Chondrocyte (in vitro differentiated cells): ENCODE results near the gene PDIA6. TPM values are rescaled to one million over a fixed set of nuclear protein-coding genes. Genes with fewer than 3 reads are reported as not detected.
"Not testable (repeated sequence)": the region's sequence is repeated elsewhere in the genome, so short reads cannot be mapped to it uniquely, and the experiment has no call there.

Experiments
- DNase-seq: peaks from one replicate; pipeline ENCODE4 v3.0.0; 2021; ENCODE audit warnings: mixed read lengths, low spot score
- H3K27ac Mint-ChIP-seq: one replicate; pipeline ENCODE4 v1.8.0; 2021; ENCODE audit warnings: mild to moderate bottlenecking, moderate library complexity, mixed read lengths; ENCODE audit not compliant: unreplicated experiment
- H3K27me3 Mint-ChIP-seq: 2 replicates; pipeline ENCODE4 v1.8.0; 2021; ENCODE audit warnings: low read depth, mixed read lengths
- H3K36me3 Mint-ChIP-seq: 2 replicates; pipeline ENCODE4 v1.8.0; 2021; ENCODE audit warnings: low read depth, mixed read lengths
- H3K4me1 Mint-ChIP-seq: 2 replicates; pipeline ENCODE4 v1.8.0; 2021; ENCODE audit warnings: low read depth, mild to moderate bottlenecking, mixed read lengths
- H3K4me3 Mint-ChIP-seq: one replicate; pipeline ENCODE4 v1.8.0; 2021; ENCODE audit warnings: mild to moderate bottlenecking, moderate library complexity, mixed read lengths; ENCODE audit not compliant: unreplicated experiment
- H3K9me3 Mint-ChIP-seq: 2 replicates; pipeline ENCODE4 v1.8.0; 2021; ENCODE audit warnings: low read depth, mixed read lengths
- total RNA-seq: library from RNA; stranded (reverse); gene quantifications from 3 replicates; pipeline ENCODE4 v1.2.1, GENCODE V29; 2021
- TF ChIP-seq, protein P1 (sequence below): fragments of 200-600 bp; sonication (generic); IDR thresholded peaks from 2 replicates; pipeline ENCODE4 v1.5.0; 2021; ENCODE audit warnings: antibody characterized with exemption, mild to moderate bottlenecking, moderate library complexity

The PDIA6 gene
- total RNA-seq, 1 donor from 2014 or later, result 198 TPM

DNA sequence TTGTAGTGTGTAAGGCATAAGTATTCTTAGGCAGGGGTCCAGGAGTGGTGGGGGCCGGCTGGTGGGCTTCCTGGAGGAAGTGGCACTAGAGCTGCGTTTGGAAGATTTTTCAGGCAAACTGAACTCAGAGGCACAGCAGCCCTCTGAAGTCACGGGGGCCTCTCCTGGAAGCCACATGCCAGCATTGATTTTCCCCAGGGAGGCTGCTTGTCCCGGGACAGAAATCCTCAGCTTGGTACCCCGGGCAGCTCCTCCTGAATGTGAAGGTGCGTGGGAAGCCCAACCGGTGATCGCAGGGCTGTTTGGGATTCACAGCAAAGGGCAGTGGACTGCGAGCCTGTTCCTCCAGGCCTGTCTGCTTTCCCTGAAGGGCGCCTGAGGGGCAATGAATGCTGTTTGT is 1.6 kb upstream of the PDIA6 start:
- TF ChIP-seq, protein P1, sequence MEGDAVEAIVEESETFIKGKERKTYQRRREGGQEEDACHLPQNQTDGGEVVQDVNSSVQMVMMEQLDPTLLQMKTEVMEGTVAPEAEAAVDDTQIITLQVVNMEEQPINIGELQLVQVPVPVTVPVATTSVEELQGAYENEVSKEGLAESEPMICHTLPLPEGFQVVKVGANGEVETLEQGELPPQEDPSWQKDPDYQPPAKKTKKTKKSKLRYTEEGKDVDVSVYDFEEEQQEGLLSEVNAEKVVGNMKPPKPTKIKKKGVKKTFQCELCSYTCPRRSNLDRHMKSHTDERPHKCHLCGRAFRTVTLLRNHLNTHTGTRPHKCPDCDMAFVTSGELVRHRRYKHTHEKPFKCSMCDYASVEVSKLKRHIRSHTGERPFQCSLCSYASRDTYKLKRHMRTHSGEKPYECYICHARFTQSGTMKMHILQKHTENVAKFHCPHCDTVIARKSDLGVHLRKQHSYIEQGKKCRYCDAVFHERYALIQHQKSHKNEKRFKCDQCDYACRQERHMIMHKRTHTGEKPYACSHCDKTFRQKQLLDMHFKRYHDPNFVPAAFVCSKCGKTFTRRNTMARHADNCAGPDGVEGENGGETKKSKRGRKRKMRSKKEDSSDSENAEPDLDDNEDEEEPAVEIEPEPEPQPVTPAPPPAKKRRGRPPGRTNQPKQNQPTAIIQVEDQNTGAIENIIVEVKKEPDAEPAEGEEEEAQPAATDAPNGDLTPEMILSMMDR, result no peak
- peak overlapping the region; percentile 32 for H3K4me3 Mint-ChIP-seq
- H3K4me1 Mint-ChIP-seq, result peaks cover 33% of the 10 kb centered on the region
- no peak for DNase-seq
- H3K27ac Mint-ChIP-seq, result peak overlapping the region; percentile 59
- no peaks in the 10 kb centered on the region for H3K9me3 Mint-ChIP-seq
- no peaks in the 10 kb centered on the region for H3K36me3 Mint-ChIP-seq
- no peaks in the 10 kb centered on the region for H3K27me3 Mint-ChIP-seq

DNA sequence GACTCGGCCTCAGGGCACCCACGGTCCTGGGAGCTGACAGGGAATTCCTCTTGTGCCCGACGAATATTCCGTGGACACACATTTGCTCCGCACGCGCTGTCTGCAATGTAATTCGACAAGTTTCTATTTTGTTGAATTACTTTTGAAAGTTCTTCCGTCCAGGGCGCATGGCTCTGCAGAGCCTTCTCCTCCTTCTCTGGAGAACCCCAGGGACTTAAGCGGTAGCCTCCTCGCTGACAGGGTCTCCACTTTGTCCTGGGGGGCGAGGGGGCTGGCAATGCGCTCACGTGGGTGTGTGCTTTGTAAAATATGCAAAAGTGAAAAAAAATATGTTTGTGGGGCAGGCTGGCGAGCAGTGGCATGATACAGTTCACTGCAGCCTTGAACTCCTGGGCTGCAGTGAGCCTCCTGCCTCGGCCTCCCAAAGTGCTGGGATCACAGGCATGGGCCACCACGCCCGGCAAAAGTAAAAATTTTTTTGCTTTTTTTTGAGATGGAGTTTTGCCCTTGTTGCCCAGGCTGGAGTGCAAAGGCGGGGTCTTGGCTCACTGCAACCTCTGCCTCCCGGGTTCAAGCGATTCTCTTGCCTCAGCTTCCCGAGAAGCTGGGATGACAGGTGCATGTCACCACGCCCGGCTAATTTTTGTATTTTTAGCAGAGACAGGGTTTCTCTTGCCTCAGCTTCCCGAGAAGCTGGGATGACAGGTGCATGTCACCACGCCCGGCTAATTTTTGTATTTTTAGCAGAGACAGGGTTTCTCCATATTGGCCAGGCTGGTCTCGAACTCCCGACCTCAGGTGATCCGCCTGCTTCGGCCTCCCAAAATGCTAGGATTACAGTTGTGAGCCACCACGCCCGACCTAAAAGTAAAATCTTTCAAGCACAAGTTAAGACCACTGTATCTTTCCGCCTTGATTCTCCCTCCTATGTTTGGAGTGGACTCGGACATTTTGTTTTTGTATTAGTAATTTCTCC is 866 bp upstream of the PDIA6 start:
- not testable (repeated sequence) for DNase-seq, H3K9me3 Mint-ChIP-seq, H3K27me3 Mint-ChIP-seq, H3K36me3 Mint-ChIP-seq
- Mint-ChIP-seq H3K4me1 (peaks cover 36% of the 10 kb centered on the region), H3K4me3 (peak overlapping the region; percentile 72), H3K27ac (peak overlapping the region; percentile 76)

DNA sequence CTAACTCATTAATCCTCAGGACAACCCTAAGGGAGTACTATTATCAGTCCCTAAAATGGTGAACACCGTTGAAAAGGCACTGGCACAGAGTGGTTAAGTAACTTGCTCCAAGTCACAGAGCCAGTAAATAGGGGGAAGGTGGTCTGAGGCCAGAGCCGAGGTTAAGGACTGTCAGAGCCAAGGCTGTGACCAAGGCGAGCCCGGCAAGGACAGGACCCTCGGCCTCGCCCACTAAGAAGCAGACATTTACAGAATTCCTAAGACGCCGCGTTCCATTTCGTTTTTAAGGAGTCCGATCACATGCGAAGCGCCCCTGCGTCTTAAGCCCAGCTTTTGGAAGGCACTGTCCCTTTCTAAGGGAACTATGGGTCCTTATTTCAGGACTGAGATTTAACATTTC is 1.1 kb downstream of the PDIA6 start:
- DNase-seq, result no peak
- no peaks in the 10 kb centered on the region for H3K9me3 Mint-ChIP-seq
- peak overlapping the region; percentile 88 for H3K27ac Mint-ChIP-seq
- peak overlapping the region; percentile 91 for H3K4me3 Mint-ChIP-seq
- TF ChIP-seq, protein P1, result no peak
- no peaks in the 10 kb centered on the region for H3K27me3 Mint-ChIP-seq
- no peaks in the 10 kb centered on the region for H3K36me3 Mint-ChIP-seq
- H3K4me1 Mint-ChIP-seq, result peaks cover 40% of the 10 kb centered on the region

DNA sequence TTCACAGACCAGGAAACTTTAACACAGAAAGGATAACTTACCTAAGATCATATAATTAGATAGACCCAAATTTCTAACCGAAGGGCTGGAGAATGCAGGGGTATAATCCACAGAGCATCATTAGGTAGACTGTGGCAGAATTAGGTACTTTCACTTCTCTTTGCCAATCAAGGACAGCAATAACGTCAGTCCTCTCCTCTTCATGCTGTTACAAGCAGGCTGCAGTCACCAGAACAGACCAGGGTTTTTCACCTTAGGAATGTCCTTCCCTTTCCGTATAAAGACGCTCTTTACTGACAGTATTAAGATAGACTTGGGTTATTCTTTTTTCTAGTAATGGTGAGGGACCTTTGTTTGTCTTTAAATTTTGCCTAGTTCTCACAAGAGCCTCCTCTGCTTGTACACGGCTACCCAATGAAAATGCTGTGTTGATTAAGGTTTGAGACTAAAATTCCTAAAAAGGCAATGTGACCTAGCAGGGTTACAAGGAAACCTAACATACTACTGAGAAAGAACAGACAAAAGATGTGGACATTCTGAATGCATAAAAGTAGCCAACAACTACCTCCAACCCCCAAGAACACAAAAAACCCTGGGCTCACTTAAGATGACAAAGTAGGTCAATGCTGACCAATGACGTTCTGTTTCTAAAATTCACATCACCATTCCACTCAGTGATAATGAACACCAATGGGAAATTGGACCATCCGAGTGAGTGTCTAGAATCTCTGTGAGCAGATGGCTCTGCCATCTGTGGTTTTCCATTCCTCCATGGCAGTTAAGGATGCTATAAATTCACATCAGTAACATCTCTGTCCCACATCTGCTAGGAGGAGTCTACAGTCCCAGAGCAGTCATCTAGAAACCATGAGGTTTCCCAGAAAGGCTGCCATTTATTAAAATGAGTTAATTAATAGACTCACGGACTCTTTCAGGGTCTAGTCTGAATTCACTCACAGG is 2.1 kb downstream of the PDIA6 start:
- H3K27ac Mint-ChIP-seq, result peak overlapping the region; percentile 46
- peak overlapping the region; percentile 91 for H3K4me3 Mint-ChIP-seq
- H3K4me1 Mint-ChIP-seq, result peaks cover 40% of the 10 kb centered on the region
- no peak for DNase-seq
- H3K9me3 Mint-ChIP-seq, result no peaks in the 10 kb centered on the region
- no peaks in the 10 kb centered on the region for H3K36me3 Mint-ChIP-seq
- no peaks in the 10 kb centered on the region for H3K27me3 Mint-ChIP-seq
- TF ChIP-seq, protein P1, result no peak

DNA sequence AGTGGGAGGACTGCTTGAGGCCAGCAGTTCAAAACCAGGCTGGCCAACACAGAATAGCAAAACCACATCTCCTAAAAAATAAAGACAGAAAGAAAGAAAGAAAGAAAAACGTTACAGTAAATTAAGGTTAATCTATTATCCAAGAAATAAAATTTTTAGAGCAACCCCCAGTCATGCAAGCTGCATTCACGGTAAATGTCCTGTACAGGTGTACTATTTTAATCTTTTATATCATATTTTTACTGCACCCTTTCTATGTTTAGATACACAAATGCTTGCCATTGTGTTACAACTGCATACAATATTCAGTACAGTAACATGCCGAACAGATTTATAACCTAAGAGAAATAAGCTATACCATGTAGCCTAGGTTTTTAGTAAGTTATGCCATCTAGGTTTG is 6.0 kb downstream of the PDIA6 start:
- no peaks in the 10 kb centered on the region for H3K9me3 Mint-ChIP-seq
- H3K36me3 Mint-ChIP-seq, result peaks cover 2% of the 10 kb centered on the region
- peaks cover 32% of the 10 kb centered on the region for H3K4me1 Mint-ChIP-seq
- DNase-seq, result no peak
- no peak overlapping the region for H3K4me3 Mint-ChIP-seq
- H3K27ac Mint-ChIP-seq, result peak overlapping the region; percentile 36
- no peaks in the 10 kb centered on the region for H3K27me3 Mint-ChIP-seq
- TF ChIP-seq, protein P1, result no peak

DNA sequence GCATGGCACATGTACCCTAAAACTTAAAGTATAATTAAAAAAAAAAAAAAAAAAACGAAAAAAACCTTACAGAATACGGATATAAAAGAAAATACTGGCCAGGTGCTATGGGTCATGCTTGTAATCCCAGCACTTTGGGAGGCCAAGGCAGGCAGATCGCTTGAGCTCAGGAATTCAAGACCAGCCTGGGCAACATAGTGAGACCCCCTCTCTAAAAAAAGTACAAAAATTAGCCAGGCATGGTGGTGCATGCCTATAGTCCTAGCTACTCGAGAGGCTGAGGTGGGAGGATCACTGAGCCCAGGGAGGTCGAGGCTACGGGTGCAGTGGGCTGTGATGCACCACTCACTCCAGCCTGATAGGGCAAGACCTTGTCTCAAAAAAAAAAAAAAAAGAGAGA is 6.6 kb downstream of the PDIA6 start:
- not testable (repeated sequence) for H3K9me3 Mint-ChIP-seq, H3K27ac Mint-ChIP-seq, DNase-seq, H3K36me3 Mint-ChIP-seq, H3K27me3 Mint-ChIP-seq, H3K4me3 Mint-ChIP-seq
- H3K4me1 Mint-ChIP-seq, result peaks cover 27% of the 10 kb centered on the region
